IMR-90 (cell line): ENCODE results near the gene PRPF6. TPM values are rescaled to one million over a fixed set of nuclear protein-coding genes. Genes with fewer than 3 reads are reported as not detected.
A peak's percentile ranks its signal among the peaks of the same experiment; 100 is the strongest.

Experiments used
- ATAC-seq: fragments of 200-7000 bp; cut with Tn5 transposase; 2 replicates; pipeline ENCODE4 v1.9.1; 2020; ENCODE audit warnings: low read depth, mild to moderate bottlenecking, moderate library complexity
- BruUV-seq: library from RNA; stranded (reverse); fragments of 400-500 nt; replicated peaks from 2 replicates; lab custom pipeline; 2021; lab: Mats Ljungman, UMichigan
- CTCF ChIA-PET: fragments of 300-600 bp; formaldehyde crosslinking; extraction: SDS; loops from one replicate; lab custom pipeline; 2021; ENCODE audit warnings: antibody characterized with exemption; lab: Yijun Ruan, JAX
- POLR2A ChIA-PET: fragments of 300-600 bp; sonication (Branson Sonifier 250); formaldehyde crosslinking; loops from one replicate; lab custom pipeline; 2022; ENCODE audit warnings: antibody characterized with exemption; ENCODE audit not compliant: unreplicated experiment; lab: Charles Lee
- DNase-seq: peaks from one replicate; pipeline ENCODE4 v3.0.0; 2013
- H2AFZ ChIP-seq: replicated peaks from 2 replicates; pipeline ENCODE3; 2013; ENCODE audit warnings: low read length, mild to moderate bottlenecking; ENCODE audit not compliant: poor library complexity
- H2AK5ac ChIP-seq: 2 replicates; pipeline ENCODE4 v1.6.1; 2013; ENCODE audit warnings: low read depth, low read length, inconsistent platforms
- H2AK9ac ChIP-seq: replicated peaks from 2 replicates; pipeline ENCODE3; 2013; ENCODE audit warnings: mild to moderate bottlenecking, low read depth, low read length, moderate library complexity; ENCODE audit not compliant: poor library complexity
- H2BK120ac ChIP-seq: 2 replicates; pipeline ENCODE4 v1.6.1; 2013; ENCODE audit warnings: low read depth, low read length, inconsistent platforms
- H2BK15ac ChIP-seq: 3 replicates; pipeline ENCODE4 v1.6.1; 2013; ENCODE audit warnings: low read depth, low read length, inconsistent platforms
- H2BK20ac ChIP-seq: 2 replicates; pipeline ENCODE4 v1.6.1; 2013; ENCODE audit warnings: low read depth, mild to moderate bottlenecking, inconsistent platforms, low read length, moderate library complexity
- H2BK5ac ChIP-seq: 2 replicates; pipeline ENCODE4 v1.6.1; 2013; ENCODE audit warnings: mild to moderate bottlenecking, low read depth, low read length, inconsistent platforms; ENCODE audit not compliant: poor library complexity, severe bottlenecking
- H3K14ac ChIP-seq: replicated peaks from 2 replicates; pipeline ENCODE4 v1.6.1; 2013; ENCODE audit warnings: low read depth, low read length, inconsistent platforms
- H3K18ac ChIP-seq: 2 replicates; pipeline ENCODE4 v1.6.1; 2013; ENCODE audit warnings: low read depth, low read length, control low read depth
- H3K23ac ChIP-seq: 2 replicates; pipeline ENCODE4 v1.6.1; 2013; ENCODE audit warnings: low read depth, low read length, inconsistent platforms
- H3K27ac ChIP-seq: 2 replicates; pipeline ENCODE4 v1.5.1; 2013; ENCODE audit warnings: mild to moderate bottlenecking, control low read depth, low read length; ENCODE audit not compliant: insufficient read depth
- H3K27me3 ChIP-seq: 2 replicates; pipeline ENCODE4 v1.6.1; 2013; ENCODE audit warnings: low read length; ENCODE audit not compliant: control insufficient read depth, insufficient read depth
- H3K36me3 ChIP-seq: 2 replicates; pipeline ENCODE4 v1.6.1; 2013; ENCODE audit warnings: low read length, mixed read lengths; ENCODE audit not compliant: control insufficient read depth, insufficient read depth
- H3K4ac ChIP-seq: 2 replicates; pipeline ENCODE4 v1.6.1; 2013; ENCODE audit warnings: low read depth, low read length, inconsistent platforms
- H3K4me1 ChIP-seq: 2 replicates; pipeline ENCODE4 v1.6.1; 2013; ENCODE audit warnings: low read length, mixed read lengths; ENCODE audit not compliant: control insufficient read depth, insufficient read depth
- H3K4me2 ChIP-seq: 2 replicates; pipeline ENCODE4 v1.6.1; 2013; ENCODE audit warnings: low read depth, mild to moderate bottlenecking, control low read depth, low read length, moderate library complexity
- H3K4me3 ChIP-seq: 2 replicates; pipeline ENCODE4 v1.5.1; 2013; ENCODE audit warnings: low read depth, mild to moderate bottlenecking, control low read depth, low read length, moderate library complexity; ENCODE audit not compliant: insufficient read depth
- H3K56ac ChIP-seq: 2 replicates; pipeline ENCODE4 v1.6.1; 2013; ENCODE audit warnings: low read length, inconsistent platforms; ENCODE audit not compliant: insufficient read depth; ENCODE audit errors: extremely low read depth
- H3K79me1 ChIP-seq, 2 experiments: 2 replicates each; pipeline ENCODE4 v1.6.1; 2013; ENCODE audit warnings: low read length in 2 of 2, inconsistent platforms in 1 of 2, low read depth in 1 of 2
- H3K9ac ChIP-seq: 2 replicates; pipeline ENCODE4 v1.6.1; 2013; ENCODE audit warnings: low read depth, low read length, control low read depth
- H3K9me1 ChIP-seq: 2 replicates; pipeline ENCODE4 v1.6.1; 2013; ENCODE audit warnings: low read length, inconsistent platforms; ENCODE audit not compliant: insufficient read depth
- H3K9me3 ChIP-seq: 2 replicates; pipeline ENCODE4 v1.6.1; 2013; ENCODE audit warnings: low read length; ENCODE audit not compliant: control insufficient read depth, insufficient read depth
- H4K20me1 ChIP-seq: 2 replicates; pipeline ENCODE4 v1.6.1; 2013; ENCODE audit warnings: low read length, inconsistent platforms; ENCODE audit not compliant: insufficient read depth
- H4K5ac ChIP-seq: 2 replicates; pipeline ENCODE4 v1.6.1; 2013; ENCODE audit warnings: mild to moderate bottlenecking, low read depth, low read length, control low read depth
- H4K8ac ChIP-seq, 2 experiments: 2 replicates each; pipeline ENCODE4 v1.6.1; 2013; ENCODE audit warnings: low read depth in 2 of 2, low read length in 2 of 2, control low read depth in 1 of 2, inconsistent platforms in 1 of 2
- H4K91ac ChIP-seq: 2 replicates; pipeline ENCODE4 v1.6.1; 2013; ENCODE audit warnings: low read depth, low read length, inconsistent platforms; ENCODE audit not compliant: insufficient read depth
- CEBPB ChIP-seq: IDR thresholded peaks from 2 replicates; pipeline ENCODE4 v1.6.1; 2012; ENCODE audit warnings: low read depth, low read length, improper control_type of control experiment
- CHD1 ChIP-seq: IDR thresholded peaks from 2 replicates; pipeline ENCODE4 v1.6.1; 2012; ENCODE audit warnings: low read depth, low read length, improper control_type of control experiment
- FOS ChIP-seq: fragments of 150-350 bp; IDR thresholded peaks from 2 replicates; pipeline ENCODE4 v1.6.1; 2016; ENCODE audit warnings: low read depth, low read length
- MAFK ChIP-seq: IDR thresholded peaks from 2 replicates; pipeline ENCODE4 v1.6.1; 2012; ENCODE audit warnings: low read depth, low read length, improper control_type of control experiment
- MAZ ChIP-seq: IDR thresholded peaks from 2 replicates; pipeline ENCODE4 v1.6.1; 2012; ENCODE audit warnings: low read depth, mild to moderate bottlenecking, low read length, improper control_type of control experiment, moderate library complexity, borderline replicate concordance
- NFE2L2 ChIP-seq: fragments of 150-350 bp; IDR thresholded peaks from 2 replicates; pipeline ENCODE4 v1.6.1; 2016; ENCODE audit warnings: low read depth, mild to moderate bottlenecking, low read length
- POLR2A ChIP-seq: IDR thresholded peaks from 2 replicates; pipeline ENCODE4 v1.6.1; 2012; ENCODE audit warnings: mild to moderate bottlenecking, low read depth, low read length
- RAD21 ChIP-seq: IDR thresholded peaks from 2 replicates; pipeline ENCODE4 v1.6.1; 2012; ENCODE audit warnings: low read length, improper control_type of control experiment
- RFX5 ChIP-seq: IDR thresholded peaks from 2 replicates; pipeline ENCODE4 v1.8.0; 2012; ENCODE audit warnings: low read depth, mild to moderate bottlenecking, low read length, moderate library complexity
- SMC3 ChIP-seq: fragments of 150-350 bp; IDR thresholded peaks from 2 replicates; pipeline ENCODE4 v1.6.1; 2016; ENCODE audit warnings: low read depth, mild to moderate bottlenecking, antibody characterized with exemption, low read length, moderate library complexity
- WGBS, 2 experiments: methylation state at CpG; one replicate each; pipeline versions ENCODE4 v1.1.5 to v1.1.7; 2013; ENCODE audit warnings: missing lambda C conversion rate in 2 of 2; ENCODE audit not compliant: insufficient read length in 1 of 2; ENCODE audit errors: extremely low coverage in 2 of 2; 5-methylcytosine and 5-hydroxymethylcytosine counted together
- dilution Hi-C: fragments of 300-500 bp; cut with HindIII; formaldehyde crosslinking; loops from one replicate; pipeline ENCODE4 v1.14.3; 2018; ENCODE audit warnings: low sequenced_read_pairs; ENCODE audit not compliant: unreplicated experiment
- in situ Hi-C: fragments of 300-500 bp; cut with MboI; formaldehyde crosslinking; loops from 3 replicates; pipeline ENCODE4 v1.14.3; 2019; ENCODE audit warnings: low sequenced_read_pairs, inconsistent platforms, mixed read lengths
- intact Hi-C: fragments of 100-400 bp; cut with micrococcal nuclease; formaldehyde crosslinking; loops from 2 replicates; pipeline ENCODE4 v1.10.0; 2022
- polyA plus RNA-seq, 3 experiments: library from polyadenylated mRNA; depleted of rRNA; stranded (reverse); fragments of >200 nt; gene quantifications; 2 replicates each; pipeline ENCODE4 v1.2.3, GENCODE V29; 2012; ENCODE audit warnings: low replicate concordance in 1 of 3
- total RNA-seq: library from RNA; depleted of rRNA; stranded (reverse); fragments of >200 nt; gene quantifications from 2 replicates; pipeline ENCODE4 v1.2.3, GENCODE V29; 2012
- TF ChIP-seq, protein P1 (sequence below): fragments of 150-350 bp; IDR thresholded peaks from 2 replicates; pipeline ENCODE4 v1.6.1; 2017; ENCODE audit warnings: mild to moderate bottlenecking, antibody characterized with exemption, low read length, low read depth
- TF ChIP-seq, protein P2 (sequence below): conservative IDR thresholded peaks from 2 replicates; pipeline ENCODE4 v1.5.1; 2012; ENCODE audit warnings: mild to moderate bottlenecking, low read depth, low read length, improper control_type of control experiment

PRPF6 gene
- total and polyA plus RNA-seq, 2 of the 4 experiments (the other 2 are of a cell fraction), result 43.5 to 71.3 TPM

DNA sequence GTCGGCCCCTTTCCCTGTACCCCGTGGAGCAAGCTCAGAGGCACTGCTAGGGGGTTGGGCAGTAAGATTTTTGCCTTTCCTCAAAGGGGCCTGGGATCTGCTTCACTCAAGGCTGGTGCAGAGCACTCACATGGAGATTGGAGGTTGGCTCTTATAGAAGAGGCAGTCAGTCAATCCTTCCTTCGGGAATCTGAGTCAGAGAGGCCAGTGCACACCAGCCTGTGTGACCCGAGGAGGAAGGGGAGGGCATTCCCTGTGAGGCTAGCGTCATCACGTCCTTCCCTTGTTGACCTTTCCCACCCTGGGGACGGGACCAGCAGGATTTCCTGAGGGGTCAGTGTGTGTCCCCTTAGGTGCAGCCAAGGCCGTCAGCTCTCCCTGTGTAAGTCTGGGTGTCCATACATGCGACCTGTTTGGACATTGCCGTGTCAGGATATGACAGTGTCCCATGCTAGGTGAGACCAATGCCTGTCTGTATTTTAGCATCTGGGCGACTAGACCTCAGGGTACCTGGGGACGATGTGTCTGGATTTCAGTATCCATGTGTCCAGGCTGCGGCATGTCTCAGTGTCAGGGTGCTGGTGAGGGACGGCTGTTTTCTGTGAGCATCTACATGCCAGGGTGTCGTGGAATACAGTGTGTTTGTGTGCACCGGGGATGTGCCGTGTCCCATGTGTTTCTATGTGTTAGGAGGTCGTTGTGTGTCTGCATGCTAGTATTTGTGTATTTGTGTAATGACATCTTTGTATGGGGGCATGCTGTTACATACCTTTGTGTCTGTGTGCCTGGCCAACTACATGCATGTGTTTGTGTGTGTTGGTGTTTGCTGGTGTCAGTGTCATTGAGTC, 8.4 kb upstream of the PRPF6 start:
- H3K79me1 ChIP-seq, result peaks cover 12 to 16% of the 10 kb centered on the region in 2 experiments; a peak in 3 of 4 replicates
- H3K4me1 ChIP-seq, result peaks cover 20% of the 10 kb centered on the region
- DNase-seq, result no peak
- H3K36me3 ChIP-seq, result peaks cover 3% of the 10 kb centered on the region; the same call in 1 of the 2 replicates
- no peaks in the 10 kb centered on the region for H3K27me3 ChIP-seq
- ChIA-PET CTCF (no interaction called here), POLR2A (interaction anchor here (0.7 kb wide), 1 partner anchor 45 kb away, joined by 8 read pairs; no protein-coding TSS in a partner anchor)
- H3K9me1 ChIP-seq, result peaks cover 9% of the 10 kb centered on the region; the same call in 1 of the 2 replicates
- H4K20me1 ChIP-seq, result no peaks in the 10 kb centered on the region
- no peak overlapping the region for H3K27ac ChIP-seq
- no peak overlapping the region for H3K4me3 ChIP-seq
- H2AK9ac ChIP-seq, result peak overlapping the region; percentile 16
- in situ Hi-C loops (loop anchor here (10.0 kb wide), 1 partner anchor 438 kb away; the partner anchor contains the start of gene PTK6), dilution Hi-C loops (no loop called here), intact Hi-C loops (loop anchor here (5.0 kb wide), 1 partner anchor 195 kb away; no protein-coding TSS in a partner anchor)
- no peak overlapping the region for H2BK20ac ChIP-seq
- H2BK120ac ChIP-seq, result no peak overlapping the region
- H3K18ac ChIP-seq, result no peak overlapping the region
- H3K56ac ChIP-seq, result no peak overlapping the region
- no peak overlapping the region; the same call in 1 of the 2 replicates for H4K91ac ChIP-seq
- H3K4me2 ChIP-seq, result no peak overlapping the region
- peak overlapping the region; percentile 11; the same call in 1 of the 2 replicates for H3K4ac ChIP-seq
- no peak overlapping the region for H3K14ac ChIP-seq
- no peak overlapping the region for H4K5ac ChIP-seq
- no peak overlapping the region for H2BK5ac ChIP-seq
- no peak overlapping the region for H3K9ac ChIP-seq
- 90% methylated on average over 12 of the region's 18 CpGs; no CpG with 5 or more reads in 1 of the 2 experiments for WGBS, 2 experiments
- BruUV-seq, result no TSS peak
- H2BK15ac ChIP-seq, result no peak overlapping the region
- no peak overlapping the region for H3K23ac ChIP-seq
- H2AFZ ChIP-seq, result peak overlapping the region; percentile 49
- H4K8ac ChIP-seq, result no peak overlapping the region; a peak in 1 of 4 replicates
- TF ChIP-seq FOS (no peak), NFE2L2 (no peak), POLR2A (no peak), RFX5 (no peak), RAD21 (no peak), CHD1 (no peak), CEBPB (no peak), SMC3 (no peak), MAFK (no peak), MAZ (no peak)
- TF ChIP-seq, protein P1, sequence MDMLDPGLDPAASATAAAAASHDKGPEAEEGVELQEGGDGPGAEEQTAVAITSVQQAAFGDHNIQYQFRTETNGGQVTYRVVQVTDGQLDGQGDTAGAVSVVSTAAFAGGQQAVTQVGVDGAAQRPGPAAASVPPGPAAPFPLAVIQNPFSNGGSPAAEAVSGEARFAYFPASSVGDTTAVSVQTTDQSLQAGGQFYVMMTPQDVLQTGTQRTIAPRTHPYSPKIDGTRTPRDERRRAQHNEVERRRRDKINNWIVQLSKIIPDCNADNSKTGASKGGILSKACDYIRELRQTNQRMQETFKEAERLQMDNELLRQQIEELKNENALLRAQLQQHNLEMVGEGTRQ, result no peak
- TF ChIP-seq, protein P2, sequence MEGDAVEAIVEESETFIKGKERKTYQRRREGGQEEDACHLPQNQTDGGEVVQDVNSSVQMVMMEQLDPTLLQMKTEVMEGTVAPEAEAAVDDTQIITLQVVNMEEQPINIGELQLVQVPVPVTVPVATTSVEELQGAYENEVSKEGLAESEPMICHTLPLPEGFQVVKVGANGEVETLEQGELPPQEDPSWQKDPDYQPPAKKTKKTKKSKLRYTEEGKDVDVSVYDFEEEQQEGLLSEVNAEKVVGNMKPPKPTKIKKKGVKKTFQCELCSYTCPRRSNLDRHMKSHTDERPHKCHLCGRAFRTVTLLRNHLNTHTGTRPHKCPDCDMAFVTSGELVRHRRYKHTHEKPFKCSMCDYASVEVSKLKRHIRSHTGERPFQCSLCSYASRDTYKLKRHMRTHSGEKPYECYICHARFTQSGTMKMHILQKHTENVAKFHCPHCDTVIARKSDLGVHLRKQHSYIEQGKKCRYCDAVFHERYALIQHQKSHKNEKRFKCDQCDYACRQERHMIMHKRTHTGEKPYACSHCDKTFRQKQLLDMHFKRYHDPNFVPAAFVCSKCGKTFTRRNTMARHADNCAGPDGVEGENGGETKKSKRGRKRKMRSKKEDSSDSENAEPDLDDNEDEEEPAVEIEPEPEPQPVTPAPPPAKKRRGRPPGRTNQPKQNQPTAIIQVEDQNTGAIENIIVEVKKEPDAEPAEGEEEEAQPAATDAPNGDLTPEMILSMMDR, result no peak
- no peaks in the 10 kb centered on the region for H3K9me3 ChIP-seq
- H2AK5ac ChIP-seq, result peak overlapping the region; percentile 62; the same call in 1 of the 2 replicates
- no peak for ATAC-seq
